ENCODE measurements around the gene LMX1B.

Gene LMX1B

DNA sequence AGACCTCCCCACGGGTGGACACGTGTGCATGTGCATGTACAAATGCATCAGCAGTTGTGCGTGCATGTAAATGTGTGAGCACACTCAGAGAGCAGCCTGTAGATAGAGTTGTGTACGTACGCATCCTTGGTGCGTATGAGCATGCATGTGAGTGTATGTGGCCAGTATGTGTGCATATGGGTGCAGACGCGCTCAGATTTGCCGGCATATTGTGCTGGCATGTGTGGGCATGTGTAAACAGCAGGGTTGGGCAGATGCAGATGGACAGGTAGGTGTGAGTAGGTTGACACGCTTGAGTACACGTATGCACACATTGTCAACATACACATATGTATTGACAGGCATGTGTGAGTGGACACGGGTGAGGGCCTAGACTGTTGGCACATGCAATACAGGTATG lies 56.5 kb downstream of the LMX1B start:
- Histone ChIP-seq H3K9me3 (ENCODE audit: control insufficient read depth, insufficient read depth, low read length) (no peaks in the 10 kb centered on the region), H3K36me3 (ENCODE audit: control insufficient read depth, low read length) (no peaks in the 10 kb centered on the region), H3K27ac (ENCODE audit: low read depth, low read length) (no peak overlapping the region), H3K4me3 (ENCODE audit: low read length) (no peak overlapping the region), H3K27me3 (ENCODE audit: control insufficient read depth, low read length) (peaks cover 35% of the 10 kb centered on the region), H3K4me1 (ENCODE audit: control insufficient read depth, low read length) (peaks cover 18% of the 10 kb centered on the region), H3K4me2 (ENCODE audit: low read length) (no peak overlapping the region), H3K9me2 (replicated peaks; ENCODE audit: control insufficient read depth, low read length) (no peaks in the 10 kb centered on the region), H4K20me1 (ENCODE audit: control insufficient read depth, insufficient read depth, low read depth, low read length) (no peaks in the 10 kb centered on the region), H3K79me2 (ENCODE audit: control insufficient read depth, low read length) (no peaks in the 10 kb centered on the region), H3F3A (ENCODE audit: control insufficient read depth, insufficient read depth) (no peaks in the 10 kb centered on the region)
- TF ChIP-seq, protein P1, sequence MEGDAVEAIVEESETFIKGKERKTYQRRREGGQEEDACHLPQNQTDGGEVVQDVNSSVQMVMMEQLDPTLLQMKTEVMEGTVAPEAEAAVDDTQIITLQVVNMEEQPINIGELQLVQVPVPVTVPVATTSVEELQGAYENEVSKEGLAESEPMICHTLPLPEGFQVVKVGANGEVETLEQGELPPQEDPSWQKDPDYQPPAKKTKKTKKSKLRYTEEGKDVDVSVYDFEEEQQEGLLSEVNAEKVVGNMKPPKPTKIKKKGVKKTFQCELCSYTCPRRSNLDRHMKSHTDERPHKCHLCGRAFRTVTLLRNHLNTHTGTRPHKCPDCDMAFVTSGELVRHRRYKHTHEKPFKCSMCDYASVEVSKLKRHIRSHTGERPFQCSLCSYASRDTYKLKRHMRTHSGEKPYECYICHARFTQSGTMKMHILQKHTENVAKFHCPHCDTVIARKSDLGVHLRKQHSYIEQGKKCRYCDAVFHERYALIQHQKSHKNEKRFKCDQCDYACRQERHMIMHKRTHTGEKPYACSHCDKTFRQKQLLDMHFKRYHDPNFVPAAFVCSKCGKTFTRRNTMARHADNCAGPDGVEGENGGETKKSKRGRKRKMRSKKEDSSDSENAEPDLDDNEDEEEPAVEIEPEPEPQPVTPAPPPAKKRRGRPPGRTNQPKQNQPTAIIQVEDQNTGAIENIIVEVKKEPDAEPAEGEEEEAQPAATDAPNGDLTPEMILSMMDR (IDR thresholded peaks at IDR 0.05; ENCODE audit: low read depth, low read length, poor library complexity, severe bottlenecking): no peak
- TF ChIP-seq EZH2phosphoT487 (IDR thresholded peaks at IDR 0.05; ENCODE audit: borderline replicate concordance, low read length): no peak

- Histone ChIP-seq H3K4me3 (ENCODE audit: low read length) (no peak overlapping the region), H3F3A (ENCODE audit: control insufficient read depth, insufficient read depth) (no peaks in the 10 kb centered on the region), H3K27me3 (ENCODE audit: control insufficient read depth, low read length) (peaks cover 31% of the 10 kb centered on the region), H3K4me1 (ENCODE audit: control insufficient read depth, low read length) (peaks cover 9% of the 10 kb centered on the region), H3K4me2 (ENCODE audit: low read length) (no peak overlapping the region), H3K36me3 (ENCODE audit: control insufficient read depth, low read length) (no peaks in the 10 kb centered on the region), H4K20me1 (ENCODE audit: control insufficient read depth, insufficient read depth, low read depth, low read length) (no peaks in the 10 kb centered on the region), H3K9me3 (ENCODE audit: control insufficient read depth, insufficient read depth, low read length) (no peaks in the 10 kb centered on the region), H3K9me2 (replicated peaks; ENCODE audit: control insufficient read depth, low read length) (no peaks in the 10 kb centered on the region), H3K27ac (ENCODE audit: low read depth, low read length) (no peak overlapping the region), H3K79me2 (ENCODE audit: control insufficient read depth, low read length) (no peaks in the 10 kb centered on the region)
- TF ChIP-seq, protein P1 (IDR thresholded peaks at IDR 0.05; ENCODE audit: low read depth, low read length, poor library complexity, severe bottlenecking): no peak
- TF ChIP-seq EZH2phosphoT487 (IDR thresholded peaks at IDR 0.05; ENCODE audit: borderline replicate concordance, low read length): no peak
Observed at GRCh38 chr9:126671381-126671831, 57.7 kb downstream of the LMX1B start.

GRCh38 chr9:126671983-126672382 lies 58.3 kb downstream of the LMX1B start:
- Histone ChIP-seq H4K20me1 (ENCODE audit: control insufficient read depth, insufficient read depth, low read depth, low read length) (no peaks in the 10 kb centered on the region), H3K27me3 (ENCODE audit: control insufficient read depth, low read length) (peaks cover 35% of the 10 kb centered on the region), H3K27ac (ENCODE audit: low read depth, low read length) (no peak overlapping the region), H3K36me3 (ENCODE audit: control insufficient read depth, low read length) (no peaks in the 10 kb centered on the region), H3K9me2 (replicated peaks; ENCODE audit: control insufficient read depth, low read length) (no peaks in the 10 kb centered on the region), H3K9me3 (ENCODE audit: control insufficient read depth, insufficient read depth, low read length) (no peaks in the 10 kb centered on the region), H3K4me1 (ENCODE audit: control insufficient read depth, low read length) (peaks cover 3% of the 10 kb centered on the region), H3K4me3 (ENCODE audit: low read length) (no peak overlapping the region), H3K79me2 (ENCODE audit: control insufficient read depth, low read length) (no peaks in the 10 kb centered on the region), H3F3A (ENCODE audit: control insufficient read depth, insufficient read depth) (no peaks in the 10 kb centered on the region), H3K4me2 (ENCODE audit: low read length) (no peak overlapping the region)
- TF ChIP-seq, protein P1 (IDR thresholded peaks at IDR 0.05; ENCODE audit: low read depth, low read length, poor library complexity, severe bottlenecking): no peak
- TF ChIP-seq EZH2phosphoT487 (IDR thresholded peaks at IDR 0.05; ENCODE audit: borderline replicate concordance, low read length): no peak
